Ishikawa (cell line): ENCODE results near the gene FBLN1.

Experiments used
- CEBPB ChIP-seq: IDR thresholded peaks from 2 replicates; pipeline ENCODE4 v1.6.1; 2012
- EGR1 ChIP-seq: IDR thresholded peaks from 2 replicates; pipeline ENCODE4 v1.6.1; 2012
- EP300 ChIP-seq: IDR thresholded peaks from 2 replicates; pipeline ENCODE4 v1.6.1; 2012; ENCODE audit warnings: borderline replicate concordance
- NFIC ChIP-seq: IDR thresholded peaks from 2 replicates; pipeline ENCODE4 v1.6.1; 2012
- TAF1 ChIP-seq: IDR thresholded peaks from 2 replicates; pipeline ENCODE4 v1.6.1; 2012; ENCODE audit warnings: low read depth, mild to moderate bottlenecking
- TEAD4 ChIP-seq: IDR thresholded peaks from 2 replicates; pipeline ENCODE4 v1.6.1; 2012
- YY1 ChIP-seq: IDR thresholded peaks from 2 replicates; pipeline ENCODE4 v1.6.1; 2012; ENCODE audit warnings: low read depth
- TF ChIP-seq, protein P1 (sequence below): IDR thresholded peaks from 2 replicates; pipeline ENCODE4 v1.6.1; 2012
- TF ChIP-seq, protein P2 (sequence below): IDR thresholded peaks from 2 replicates; pipeline ENCODE4 v1.6.1; 2012; ENCODE audit warnings: low read depth, mild to moderate bottlenecking

GRCh38 chr22:45552017-45552411 lies 49.3 kb downstream of the FBLN1 start:
- no peak for TF ChIP-seq YY1
- TF ChIP-seq, protein P1, sequence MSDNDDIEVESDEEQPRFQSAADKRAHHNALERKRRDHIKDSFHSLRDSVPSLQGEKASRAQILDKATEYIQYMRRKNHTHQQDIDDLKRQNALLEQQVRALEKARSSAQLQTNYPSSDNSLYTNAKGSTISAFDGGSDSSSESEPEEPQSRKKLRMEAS = no peak
- no peak for TF ChIP-seq TEAD4
- no peak for TF ChIP-seq CEBPB
- no peak for TF ChIP-seq NFIC
- TF ChIP-seq EGR1 = no peak
- no peak for TF ChIP-seq EP300
- TF ChIP-seq, protein P2, sequence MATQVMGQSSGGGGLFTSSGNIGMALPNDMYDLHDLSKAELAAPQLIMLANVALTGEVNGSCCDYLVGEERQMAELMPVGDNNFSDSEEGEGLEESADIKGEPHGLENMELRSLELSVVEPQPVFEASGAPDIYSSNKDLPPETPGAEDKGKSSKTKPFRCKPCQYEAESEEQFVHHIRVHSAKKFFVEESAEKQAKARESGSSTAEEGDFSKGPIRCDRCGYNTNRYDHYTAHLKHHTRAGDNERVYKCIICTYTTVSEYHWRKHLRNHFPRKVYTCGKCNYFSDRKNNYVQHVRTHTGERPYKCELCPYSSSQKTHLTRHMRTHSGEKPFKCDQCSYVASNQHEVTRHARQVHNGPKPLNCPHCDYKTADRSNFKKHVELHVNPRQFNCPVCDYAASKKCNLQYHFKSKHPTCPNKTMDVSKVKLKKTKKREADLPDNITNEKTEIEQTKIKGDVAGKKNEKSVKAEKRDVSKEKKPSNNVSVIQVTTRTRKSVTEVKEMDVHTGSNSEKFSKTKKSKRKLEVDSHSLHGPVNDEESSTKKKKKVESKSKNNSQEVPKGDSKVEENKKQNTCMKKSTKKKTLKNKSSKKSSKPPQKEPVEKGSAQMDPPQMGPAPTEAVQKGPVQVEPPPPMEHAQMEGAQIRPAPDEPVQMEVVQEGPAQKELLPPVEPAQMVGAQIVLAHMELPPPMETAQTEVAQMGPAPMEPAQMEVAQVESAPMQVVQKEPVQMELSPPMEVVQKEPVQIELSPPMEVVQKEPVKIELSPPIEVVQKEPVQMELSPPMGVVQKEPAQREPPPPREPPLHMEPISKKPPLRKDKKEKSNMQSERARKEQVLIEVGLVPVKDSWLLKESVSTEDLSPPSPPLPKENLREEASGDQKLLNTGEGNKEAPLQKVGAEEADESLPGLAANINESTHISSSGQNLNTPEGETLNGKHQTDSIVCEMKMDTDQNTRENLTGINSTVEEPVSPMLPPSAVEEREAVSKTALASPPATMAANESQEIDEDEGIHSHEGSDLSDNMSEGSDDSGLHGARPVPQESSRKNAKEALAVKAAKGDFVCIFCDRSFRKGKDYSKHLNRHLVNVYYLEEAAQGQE = no peak
- TF ChIP-seq TAF1 = no peak
